ENCODE results near the gene SLC24A3.

Gene SLC24A3

GRCh38 chr20:19335341-19335740 lies 122.9 kb downstream of the SLC24A3 start:
- no peak for TF ChIP-seq MYC (IDR thresholded peaks at IDR 0.05; ENCODE audit: low read depth, low read length)
- no peak for TF ChIP-seq MAX (IDR thresholded peaks at IDR 0.05; ENCODE audit: low read depth, low read length)
- no peak for TF ChIP-seq POLR2A (IDR thresholded peaks at IDR 0.05; ENCODE audit: extremely low read depth, insufficient read length)
- no peak for TF ChIP-seq CTCF (IDR thresholded peaks at IDR 0.05; ENCODE audit: low read depth, low read length)
- no peak overlapping the region for H3K4me3 ChIP-seq (ENCODE audit: low read depth, low read length)
- DNase-seq (ENCODE audit: low read depth): no peak

- DNase-seq (ENCODE audit: low read depth): no peak
- TF ChIP-seq CTCF (IDR thresholded peaks at IDR 0.05; ENCODE audit: low read depth, low read length) (no peak), POLR2A (IDR thresholded peaks at IDR 0.05; ENCODE audit: extremely low read depth, insufficient read length) (no peak), MYC (IDR thresholded peaks at IDR 0.05; ENCODE audit: low read depth, low read length) (no peak)
Measured at GRCh38 chr20:19335916-19336315, 123.5 kb downstream of the SLC24A3 start.

GRCh38 chr20:19336631-19337030 lies 124.2 kb downstream of the SLC24A3 start:
- TF ChIP-seq MAX (IDR thresholded peaks at IDR 0.05; ENCODE audit: low read depth, low read length) (no peak), MYC (IDR thresholded peaks at IDR 0.05; ENCODE audit: low read depth, low read length) (no peak), CTCF (IDR thresholded peaks at IDR 0.05; ENCODE audit: low read depth, low read length) (no peak), POLR2A (IDR thresholded peaks at IDR 0.05; ENCODE audit: extremely low read depth, insufficient read length) (no peak)
- peak; percentile 52 for DNase-seq (ENCODE audit: low read depth)
- H3K4me3 ChIP-seq (ENCODE audit: low read depth, low read length): no peak overlapping the region

More at GRCh38 chr20:19335916-19336315, 123.5 kb downstream of the SLC24A3 start:
- no peak overlapping the region for H3K4me3 ChIP-seq (ENCODE audit: low read depth, low read length)

- no peak for DNase-seq (ENCODE audit: low read depth)
- TF ChIP-seq POLR2A (IDR thresholded peaks at IDR 0.05; ENCODE audit: extremely low read depth, insufficient read length): no peak
- no peak for TF ChIP-seq MYC (IDR thresholded peaks at IDR 0.05; ENCODE audit: low read depth, low read length)
- no peak for TF ChIP-seq MAX (IDR thresholded peaks at IDR 0.05; ENCODE audit: low read depth, low read length)
- TF ChIP-seq CTCF (IDR thresholded peaks at IDR 0.05; ENCODE audit: low read depth, low read length): no peak
- no peak overlapping the region for H3K4me3 ChIP-seq (ENCODE audit: low read depth, low read length)
Measured at GRCh38 chr20:19338380-19338779, 125.9 kb downstream of the SLC24A3 start.

GRCh38 chr20:19338960-19339359 lies 126.5 kb downstream of the SLC24A3 start:
- TF ChIP-seq POLR2A (IDR thresholded peaks at IDR 0.05; ENCODE audit: extremely low read depth, insufficient read length) (no peak), MYC (IDR thresholded peaks at IDR 0.05; ENCODE audit: low read depth, low read length) (no peak), CTCF (IDR thresholded peaks at IDR 0.05; ENCODE audit: low read depth, low read length) (no peak), MAX (IDR thresholded peaks at IDR 0.05; ENCODE audit: low read depth, low read length) (no peak)
- no peak overlapping the region for H3K4me3 ChIP-seq (ENCODE audit: low read depth, low read length)
- DNase-seq (ENCODE audit: low read depth): no peak

Measured in NB4 (cell line).